Amygdala (tissue), 56 donors: Measurements from ENCODE around the gene LOXHD1.
A peak's percentile ranks its signal among the peaks of the same experiment; 100 is the strongest.

Experiments
- DNase-seq, 56 donors: peaks; one replicate each; lab custom pipeline; 2025; lab: John Stamatoyannopoulos, UW

Gene LOXHD1

DNA sequence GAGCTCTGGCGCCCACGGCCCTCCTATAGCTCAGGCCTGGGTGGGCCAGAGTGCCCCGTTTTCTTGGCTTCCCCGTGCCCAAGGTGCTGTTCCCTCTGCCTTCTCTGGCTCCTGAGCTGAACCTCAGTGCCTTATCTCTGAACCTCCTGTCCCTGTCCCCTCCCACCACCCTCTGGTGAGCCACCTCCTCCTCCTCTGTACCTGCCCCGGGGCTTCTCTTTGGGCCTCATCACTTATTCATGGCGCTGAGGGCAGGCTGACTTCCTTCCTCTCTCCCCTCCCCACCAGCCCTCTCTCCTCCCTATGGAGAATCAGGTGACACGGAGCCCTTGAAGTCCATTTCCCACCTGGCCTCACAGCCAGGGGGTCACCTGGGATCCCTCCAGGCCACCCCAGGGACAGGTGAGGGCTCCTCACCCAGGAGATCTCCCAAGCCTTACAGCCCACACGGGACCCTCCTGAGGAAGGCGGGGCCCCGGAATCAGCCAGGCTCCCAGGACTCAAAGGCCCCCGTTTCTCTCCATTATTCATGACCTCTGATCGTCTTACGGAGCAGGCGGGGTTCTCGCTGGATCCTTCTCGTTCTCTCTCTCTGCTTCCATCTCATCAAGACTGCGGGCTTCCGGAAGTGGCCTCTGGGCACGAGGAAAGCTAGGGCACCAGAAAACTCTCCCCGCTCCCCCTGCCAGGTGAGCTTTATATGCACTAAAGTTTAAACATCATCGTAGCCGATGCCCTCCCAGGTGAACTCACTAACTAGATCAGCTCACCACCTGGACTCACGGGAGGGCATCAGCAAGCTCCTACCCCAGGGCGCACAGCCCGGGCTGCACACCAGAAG, at the start of gene LOXHD1:
Gene LOXHD1 (minus strand): TSS at position 106 of the 841 bp plus-strand sequence. CDS start 187 bp downstream, outside the sequence.
- DNase-seq, result no peak

GRCh38 chr18:46705521-46705920, 48.5 kb upstream of the LOXHD1 start:
- DNase-seq, result no peak

GRCh38 chr18:46704816-46705215, 47.8 kb upstream of the LOXHD1 start:
- DNase-seq, result no peak

GRCh38 chr18:46704189-46704588, 47.2 kb upstream of the LOXHD1 start:
- DNase-seq, result no peak

GRCh38 chr18:46702471-46702870, 45.5 kb upstream of the LOXHD1 start:
- DNase-seq, result no peak

- DNase-seq, result no peak
Measured at GRCh38 chr18:46700066-46700824, 43.2 kb upstream of the LOXHD1 start.

GRCh38 chr18:46696702-46697101, 39.7 kb upstream of the LOXHD1 start:
- DNase-seq, result no peak

GRCh38 chr18:46696268-46696667, 39.2 kb upstream of the LOXHD1 start:
- DNase-seq, result no peak

- DNase-seq, result no peak
Measured at GRCh38 chr18:46693996-46694395, 37.0 kb upstream of the LOXHD1 start.

- DNase-seq, result no peak
Measured at GRCh38 chr18:46688853-46689525, 32.0 kb upstream of the LOXHD1 start.

GRCh38 chr18:46686186-46686585, 29.2 kb upstream of the LOXHD1 start:
- no peak for DNase-seq

- DNase-seq, result no peak
Measured at GRCh38 chr18:46683252-46683651, 26.2 kb upstream of the LOXHD1 start.

- no peak for DNase-seq
Measured at GRCh38 chr18:46680784-46681695, 24.0 kb upstream of the LOXHD1 start.

DNA sequence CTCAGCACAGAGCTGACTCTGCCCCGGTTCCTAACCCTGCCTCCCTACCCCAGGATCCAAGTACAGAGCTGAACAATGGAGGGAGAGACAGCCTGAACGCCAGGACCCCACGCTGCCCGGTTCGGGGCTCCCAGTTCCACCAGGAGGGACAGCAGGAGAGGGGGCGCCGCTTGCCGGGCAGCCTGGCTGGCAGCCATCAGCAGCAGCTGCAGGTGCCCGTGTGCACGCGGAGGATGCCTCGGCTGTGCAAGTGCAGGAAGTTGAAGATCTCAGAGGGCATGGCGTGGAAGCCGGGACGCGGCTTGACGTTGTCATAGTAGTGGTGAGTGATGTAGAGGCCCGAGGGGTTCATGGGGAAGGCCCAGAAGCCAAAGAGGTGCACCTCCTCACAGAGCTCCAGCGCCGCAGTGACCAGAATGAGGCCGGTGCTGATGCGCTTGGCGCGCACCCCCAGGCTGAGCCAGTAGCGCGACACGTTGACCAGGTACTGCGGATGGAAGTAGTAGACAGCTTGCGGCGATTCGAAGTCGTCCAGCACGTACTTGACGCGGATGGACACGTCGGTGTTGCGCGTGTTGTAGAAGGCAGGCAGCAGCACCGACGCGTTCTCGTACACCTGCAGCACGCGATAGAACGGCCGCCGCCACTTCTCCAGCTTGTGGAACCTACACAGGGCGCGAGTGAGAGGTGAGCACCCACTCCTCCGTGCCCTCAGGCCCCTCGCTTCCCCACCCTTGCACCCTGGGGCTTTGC, 23.0 kb upstream of the LOXHD1 start:
- no peak for DNase-seq

DNA sequence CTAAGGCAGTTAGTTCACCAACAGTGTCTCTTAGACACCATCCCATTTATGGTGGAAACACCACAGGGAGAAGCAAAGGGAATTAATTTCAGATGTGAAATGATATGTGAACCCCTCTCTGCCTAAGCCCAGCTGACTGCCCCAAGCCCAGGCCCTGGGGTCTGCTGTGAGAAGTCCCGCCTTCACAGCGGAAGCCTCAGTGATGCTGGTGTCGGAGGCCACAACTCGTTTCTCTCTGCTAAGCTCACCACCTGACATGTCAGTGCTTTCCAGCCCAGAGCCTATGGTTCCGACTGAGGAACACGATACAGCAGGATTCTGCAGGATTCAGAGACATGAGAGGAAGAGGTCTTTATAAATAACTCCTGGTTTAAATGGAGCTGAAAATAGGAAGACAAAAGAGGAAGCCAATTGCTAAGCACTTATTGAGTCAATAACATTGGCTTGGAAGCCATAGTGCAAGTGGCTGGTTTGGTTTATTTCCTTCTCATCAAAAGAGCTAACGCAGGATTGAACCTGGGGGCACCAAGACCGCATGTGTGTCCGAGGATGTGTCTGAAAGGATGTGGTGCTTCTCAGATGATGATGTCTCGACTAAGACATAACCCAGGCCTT, 21.9 kb upstream of the LOXHD1 start:
- DNase-seq, result no peak

DNA sequence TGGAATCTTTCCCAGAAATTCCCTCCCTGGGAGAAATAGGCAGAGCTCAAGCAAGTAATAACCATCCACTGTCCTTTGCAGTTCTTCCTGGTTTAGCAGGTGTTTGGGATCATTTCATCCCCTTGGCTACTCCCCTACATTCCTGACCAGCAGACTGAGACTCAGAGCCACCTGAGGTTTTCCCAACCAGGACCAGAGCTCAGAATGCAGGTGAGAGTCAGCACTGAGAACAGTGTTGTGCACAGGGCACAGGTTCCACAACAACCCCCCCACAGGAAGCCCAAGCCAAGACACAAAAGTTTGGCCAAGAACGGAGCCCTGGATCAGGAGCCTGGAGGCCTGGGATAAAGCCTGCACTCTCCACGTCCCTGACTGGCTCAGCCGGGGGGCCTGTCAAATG, 21.0 kb upstream of the LOXHD1 start:
- DNase-seq, result no peak

DNA sequence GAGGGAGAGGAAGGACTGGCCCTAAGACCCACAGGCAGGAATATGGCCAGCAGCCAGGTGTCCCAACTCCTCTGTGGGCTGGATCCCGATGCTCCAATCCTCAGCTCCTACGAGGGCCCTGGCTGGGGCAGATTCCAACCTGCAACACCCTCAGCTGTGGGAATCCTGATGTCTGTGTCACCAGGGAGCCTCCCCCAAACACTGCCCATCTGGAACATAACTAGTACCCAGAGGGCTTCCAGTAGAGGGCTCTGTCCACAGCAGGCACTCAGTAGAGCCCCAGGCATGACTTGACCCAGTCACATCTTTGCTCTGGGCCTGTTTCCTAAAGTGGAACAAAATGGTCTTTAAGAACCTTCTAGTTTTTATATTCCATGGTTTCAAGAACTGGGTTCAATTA, 20.6 kb upstream of the LOXHD1 start:
- no peak for DNase-seq

DNA sequence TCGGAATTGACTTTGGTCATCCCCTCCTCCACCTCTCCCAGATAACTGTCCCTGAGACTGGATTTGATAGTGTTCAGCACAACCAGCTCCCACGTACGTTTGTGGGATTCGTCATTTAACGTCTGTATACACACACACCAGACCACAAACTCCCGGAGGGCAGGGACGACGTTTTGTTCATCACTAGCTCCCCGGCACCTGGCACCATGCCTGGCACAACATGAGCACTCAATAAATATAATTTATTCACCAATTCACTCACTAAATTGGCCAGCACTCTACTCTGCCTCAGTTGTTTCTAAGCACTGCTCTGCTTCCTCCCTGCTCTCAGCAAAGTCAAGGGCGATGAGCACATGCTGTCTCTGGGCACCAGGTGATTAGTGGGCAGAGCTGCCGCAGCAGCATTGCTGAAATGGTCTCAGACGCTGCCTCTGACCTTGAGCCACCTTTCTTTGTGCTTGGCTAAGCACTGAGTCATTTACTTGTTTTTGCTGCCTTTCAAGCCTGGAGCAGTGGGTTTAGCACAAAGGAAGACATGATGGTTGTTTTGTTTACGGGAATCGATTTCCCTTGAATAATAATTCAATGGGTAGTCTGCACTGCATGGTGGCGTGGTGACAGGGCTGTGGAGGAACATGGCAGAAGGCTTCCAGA, 19.3 kb upstream of the LOXHD1 start:
- peak in 1 of 56 donors; percentile 12 for DNase-seq
